IMR-90 (cell line): ENCODE data around the gene SLC38A8. TPM values are rescaled to one million over a fixed set of nuclear protein-coding genes. Genes with fewer than 3 reads are reported as not detected.

ENCODE experiments used
- ATAC-seq: fragments of 200-7000 bp; cut with Tn5 transposase; 2 replicates; pipeline ENCODE4 v1.9.1; 2020; ENCODE audit warnings: low read depth, mild to moderate bottlenecking, moderate library complexity
- BruUV-seq: library from RNA; stranded (reverse); fragments of 400-500 nt; replicated peaks from 2 replicates; lab custom pipeline; 2021; lab: Mats Ljungman, UMichigan
- CTCF ChIA-PET: fragments of 300-600 bp; formaldehyde crosslinking; extraction: SDS; loops from one replicate; lab custom pipeline; 2021; ENCODE audit warnings: antibody characterized with exemption; lab: Yijun Ruan, JAX
- POLR2A ChIA-PET: fragments of 300-600 bp; sonication (Branson Sonifier 250); formaldehyde crosslinking; loops from one replicate; lab custom pipeline; 2022; ENCODE audit warnings: antibody characterized with exemption; ENCODE audit not compliant: unreplicated experiment; lab: Charles Lee
- DNase-seq: peaks from one replicate; pipeline ENCODE4 v3.0.0; 2013
- H2AFZ ChIP-seq: replicated peaks from 2 replicates; pipeline ENCODE3; 2013; ENCODE audit warnings: low read length, mild to moderate bottlenecking; ENCODE audit not compliant: poor library complexity
- H2AK5ac ChIP-seq: 2 replicates; pipeline ENCODE4 v1.6.1; 2013; ENCODE audit warnings: low read depth, low read length, inconsistent platforms
- H2AK9ac ChIP-seq: replicated peaks from 2 replicates; pipeline ENCODE3; 2013; ENCODE audit warnings: mild to moderate bottlenecking, low read depth, low read length, moderate library complexity; ENCODE audit not compliant: poor library complexity
- H2BK120ac ChIP-seq: 2 replicates; pipeline ENCODE4 v1.6.1; 2013; ENCODE audit warnings: low read depth, low read length, inconsistent platforms
- H2BK15ac ChIP-seq: 3 replicates; pipeline ENCODE4 v1.6.1; 2013; ENCODE audit warnings: low read depth, low read length, inconsistent platforms
- H2BK20ac ChIP-seq: 2 replicates; pipeline ENCODE4 v1.6.1; 2013; ENCODE audit warnings: low read depth, mild to moderate bottlenecking, inconsistent platforms, low read length, moderate library complexity
- H2BK5ac ChIP-seq: 2 replicates; pipeline ENCODE4 v1.6.1; 2013; ENCODE audit warnings: mild to moderate bottlenecking, low read depth, low read length, inconsistent platforms; ENCODE audit not compliant: poor library complexity, severe bottlenecking
- H3K14ac ChIP-seq: replicated peaks from 2 replicates; pipeline ENCODE4 v1.6.1; 2013; ENCODE audit warnings: low read depth, low read length, inconsistent platforms
- H3K18ac ChIP-seq: 2 replicates; pipeline ENCODE4 v1.6.1; 2013; ENCODE audit warnings: low read depth, low read length, control low read depth
- H3K23ac ChIP-seq: 2 replicates; pipeline ENCODE4 v1.6.1; 2013; ENCODE audit warnings: low read depth, low read length, inconsistent platforms
- H3K27ac ChIP-seq: 2 replicates; pipeline ENCODE4 v1.5.1; 2013; ENCODE audit warnings: mild to moderate bottlenecking, control low read depth, low read length; ENCODE audit not compliant: insufficient read depth
- H3K27me3 ChIP-seq: 2 replicates; pipeline ENCODE4 v1.6.1; 2013; ENCODE audit warnings: low read length; ENCODE audit not compliant: control insufficient read depth, insufficient read depth
- H3K36me3 ChIP-seq: 2 replicates; pipeline ENCODE4 v1.6.1; 2013; ENCODE audit warnings: low read length, mixed read lengths; ENCODE audit not compliant: control insufficient read depth, insufficient read depth
- H3K4ac ChIP-seq: 2 replicates; pipeline ENCODE4 v1.6.1; 2013; ENCODE audit warnings: low read depth, low read length, inconsistent platforms
- H3K4me1 ChIP-seq: 2 replicates; pipeline ENCODE4 v1.6.1; 2013; ENCODE audit warnings: low read length, mixed read lengths; ENCODE audit not compliant: control insufficient read depth, insufficient read depth
- H3K4me2 ChIP-seq: 2 replicates; pipeline ENCODE4 v1.6.1; 2013; ENCODE audit warnings: low read depth, mild to moderate bottlenecking, control low read depth, low read length, moderate library complexity
- H3K4me3 ChIP-seq: 2 replicates; pipeline ENCODE4 v1.5.1; 2013; ENCODE audit warnings: low read depth, mild to moderate bottlenecking, control low read depth, low read length, moderate library complexity; ENCODE audit not compliant: insufficient read depth
- H3K56ac ChIP-seq: 2 replicates; pipeline ENCODE4 v1.6.1; 2013; ENCODE audit warnings: low read length, inconsistent platforms; ENCODE audit not compliant: insufficient read depth; ENCODE audit errors: extremely low read depth
- H3K79me1 ChIP-seq, 2 experiments: 2 replicates each; pipeline ENCODE4 v1.6.1; 2013; ENCODE audit warnings: low read length in 2 of 2, inconsistent platforms in 1 of 2, low read depth in 1 of 2
- H3K9ac ChIP-seq: 2 replicates; pipeline ENCODE4 v1.6.1; 2013; ENCODE audit warnings: low read depth, low read length, control low read depth
- H3K9me1 ChIP-seq: 2 replicates; pipeline ENCODE4 v1.6.1; 2013; ENCODE audit warnings: low read length, inconsistent platforms; ENCODE audit not compliant: insufficient read depth
- H3K9me3 ChIP-seq: 2 replicates; pipeline ENCODE4 v1.6.1; 2013; ENCODE audit warnings: low read length; ENCODE audit not compliant: control insufficient read depth, insufficient read depth
- H4K20me1 ChIP-seq: 2 replicates; pipeline ENCODE4 v1.6.1; 2013; ENCODE audit warnings: low read length, inconsistent platforms; ENCODE audit not compliant: insufficient read depth
- H4K5ac ChIP-seq: 2 replicates; pipeline ENCODE4 v1.6.1; 2013; ENCODE audit warnings: mild to moderate bottlenecking, low read depth, low read length, control low read depth
- H4K8ac ChIP-seq, 2 experiments: 2 replicates each; pipeline ENCODE4 v1.6.1; 2013; ENCODE audit warnings: low read depth in 2 of 2, low read length in 2 of 2, control low read depth in 1 of 2, inconsistent platforms in 1 of 2
- H4K91ac ChIP-seq: 2 replicates; pipeline ENCODE4 v1.6.1; 2013; ENCODE audit warnings: low read depth, low read length, inconsistent platforms; ENCODE audit not compliant: insufficient read depth
- MAZ ChIP-seq: IDR thresholded peaks from 2 replicates; pipeline ENCODE4 v1.6.1; 2012; ENCODE audit warnings: low read depth, mild to moderate bottlenecking, low read length, improper control_type of control experiment, moderate library complexity, borderline replicate concordance
- RAD21 ChIP-seq: IDR thresholded peaks from 2 replicates; pipeline ENCODE4 v1.6.1; 2012; ENCODE audit warnings: low read length, improper control_type of control experiment
- RCOR1 ChIP-seq: IDR thresholded peaks from 2 replicates; pipeline ENCODE4 v1.6.1; 2012; ENCODE audit warnings: mild to moderate bottlenecking, low read length, improper control_type of control experiment; ENCODE audit not compliant: insufficient replicate concordance
- SMC3 ChIP-seq: fragments of 150-350 bp; IDR thresholded peaks from 2 replicates; pipeline ENCODE4 v1.6.1; 2016; ENCODE audit warnings: low read depth, mild to moderate bottlenecking, antibody characterized with exemption, low read length, moderate library complexity
- WGBS, 2 experiments: methylation state at CpG; one replicate each; pipeline versions ENCODE4 v1.1.5 to v1.1.7; 2013; ENCODE audit warnings: missing lambda C conversion rate in 2 of 2; ENCODE audit not compliant: insufficient read length in 1 of 2; ENCODE audit errors: extremely low coverage in 2 of 2; 5-methylcytosine and 5-hydroxymethylcytosine counted together
- dilution Hi-C: fragments of 300-500 bp; cut with HindIII; formaldehyde crosslinking; loops from one replicate; pipeline ENCODE4 v1.14.3; 2018; ENCODE audit warnings: low sequenced_read_pairs; ENCODE audit not compliant: unreplicated experiment
- in situ Hi-C: fragments of 300-500 bp; cut with MboI; formaldehyde crosslinking; loops from 3 replicates; pipeline ENCODE4 v1.14.3; 2019; ENCODE audit warnings: low sequenced_read_pairs, inconsistent platforms, mixed read lengths
- intact Hi-C: fragments of 100-400 bp; cut with micrococcal nuclease; formaldehyde crosslinking; loops from 2 replicates; pipeline ENCODE4 v1.10.0; 2022
- polyA plus RNA-seq, 3 experiments: library from polyadenylated mRNA; depleted of rRNA; stranded (reverse); fragments of >200 nt; gene quantifications; 2 replicates each; pipeline ENCODE4 v1.2.3, GENCODE V29; 2012; ENCODE audit warnings: low replicate concordance in 1 of 3
- total RNA-seq: library from RNA; depleted of rRNA; stranded (reverse); fragments of >200 nt; gene quantifications from 2 replicates; pipeline ENCODE4 v1.2.3, GENCODE V29; 2012
- TF ChIP-seq, protein P1 (sequence below): fragments of 150-350 bp; IDR thresholded peaks from 2 replicates; pipeline ENCODE4 v1.6.1; 2016; ENCODE audit warnings: low read depth, mild to moderate bottlenecking, low read length, moderate library complexity, borderline replicate concordance

The SLC38A8 gene
- total and polyA plus RNA-seq, 2 of the 4 experiments (the other 2 are of a cell fraction): not detected

DNA sequence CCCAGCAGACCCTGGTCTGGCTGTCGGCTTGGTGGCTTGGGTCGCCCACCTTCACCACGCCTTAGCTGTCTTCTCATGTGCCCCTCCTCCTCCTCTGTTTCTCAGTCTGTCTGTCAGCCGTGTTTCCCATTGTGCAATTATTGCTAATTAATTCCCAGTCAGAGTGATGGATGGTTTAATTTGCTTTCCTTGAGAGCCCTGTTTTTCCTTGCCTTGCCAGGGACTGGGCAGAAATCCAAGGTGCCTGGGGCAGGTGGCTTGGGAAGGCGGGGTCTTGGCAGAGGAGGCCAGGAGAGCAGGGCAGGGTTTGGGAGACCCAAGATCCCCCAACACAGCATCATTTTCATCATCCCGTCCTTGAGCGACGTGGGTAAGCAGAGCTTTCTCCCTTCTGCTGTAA, 53.3 kb downstream of the SLC38A8 start:
- no peaks in the 10 kb centered on the region for H3K9me1 ChIP-seq
- H4K91ac ChIP-seq: no peak overlapping the region
- no peaks in the 10 kb centered on the region for H3K36me3 ChIP-seq
- H3K79me1 ChIP-seq: no peaks in the 10 kb centered on the region
- H4K5ac ChIP-seq: no peak overlapping the region
- BruUV-seq: no TSS peak
- no peak overlapping the region for H2BK15ac ChIP-seq
- H3K4me1 ChIP-seq: peaks cover 7% of the 10 kb centered on the region; the same call in 1 of the 2 replicates
- no peak overlapping the region for H2BK20ac ChIP-seq
- no peak for ATAC-seq
- H2AK9ac ChIP-seq: no peak overlapping the region
- H4K20me1 ChIP-seq: no peaks in the 10 kb centered on the region
- no peak overlapping the region for H3K4ac ChIP-seq
- H2BK120ac ChIP-seq: no peak overlapping the region
- H3K56ac ChIP-seq: no peak overlapping the region
- TF ChIP-seq, protein P1, sequence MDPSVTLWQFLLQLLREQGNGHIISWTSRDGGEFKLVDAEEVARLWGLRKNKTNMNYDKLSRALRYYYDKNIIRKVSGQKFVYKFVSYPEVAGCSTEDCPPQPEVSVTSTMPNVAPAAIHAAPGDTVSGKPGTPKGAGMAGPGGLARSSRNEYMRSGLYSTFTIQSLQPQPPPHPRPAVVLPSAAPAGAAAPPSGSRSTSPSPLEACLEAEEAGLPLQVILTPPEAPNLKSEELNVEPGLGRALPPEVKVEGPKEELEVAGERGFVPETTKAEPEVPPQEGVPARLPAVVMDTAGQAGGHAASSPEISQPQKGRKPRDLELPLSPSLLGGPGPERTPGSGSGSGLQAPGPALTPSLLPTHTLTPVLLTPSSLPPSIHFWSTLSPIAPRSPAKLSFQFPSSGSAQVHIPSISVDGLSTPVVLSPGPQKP: no peak
- TF ChIP-seq RAD21: no peak
- no peak for TF ChIP-seq SMC3
- TF ChIP-seq RCOR1: no peak
- no peak for TF ChIP-seq MAZ
- no peak overlapping the region for H3K18ac ChIP-seq
- no peak overlapping the region for H3K4me2 ChIP-seq
- H4K8ac ChIP-seq: no peak overlapping the region
- H3K14ac ChIP-seq: no peak overlapping the region
- H2BK5ac ChIP-seq: no peak overlapping the region
- no peak overlapping the region for H3K23ac ChIP-seq
- no CpG with 5 or more reads among the region's 8 CpGs for WGBS, 2 experiments
- no peak overlapping the region for H2AFZ ChIP-seq
- H3K9ac ChIP-seq: no peak overlapping the region
- H2AK5ac ChIP-seq: no peak overlapping the region
- no peak overlapping the region for H3K27ac ChIP-seq
- no peak overlapping the region for H3K4me3 ChIP-seq
- POLR2A ChIA-PET: no interaction called here
- intact Hi-C loops: no loop called here
- H3K9me3 ChIP-seq: no peaks in the 10 kb centered on the region
- peaks cover 32% of the 10 kb centered on the region for H3K27me3 ChIP-seq
- DNase-seq: no peak
- in situ Hi-C loops: no loop called here
- CTCF ChIA-PET: no interaction called here
- dilution Hi-C loops: no loop called here
